HG02571 (cell line): ENCODE results near the gene AP1AR.
"Not testable (repeated sequence)": the region's sequence is repeated elsewhere in the genome, so short reads cannot be mapped to it uniquely, and the experiment has no call there.

ENCODE experiments used
- ATAC-seq: cut with Tn5 transposase; IDR thresholded peaks from one replicate; pipeline ENCODE4 v1.9.1; 2021; ENCODE audit warnings: mild to moderate bottlenecking, moderate library complexity; ENCODE audit not compliant: unreplicated experiment

Gene AP1AR, protein sequence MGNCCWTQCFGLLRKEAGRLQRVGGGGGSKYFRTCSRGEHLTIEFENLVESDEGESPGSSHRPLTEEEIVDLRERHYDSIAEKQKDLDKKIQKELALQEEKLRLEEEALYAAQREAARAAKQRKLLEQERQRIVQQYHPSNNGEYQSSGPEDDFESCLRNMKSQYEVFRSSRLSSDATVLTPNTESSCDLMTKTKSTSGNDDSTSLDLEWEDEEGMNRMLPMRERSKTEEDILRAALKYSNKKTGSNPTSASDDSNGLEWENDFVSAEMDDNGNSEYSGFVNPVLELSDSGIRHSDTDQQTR

GRCh38 chr4:112231779-112232713 is at the start of gene AP1AR:
TSS of gene AP1AR (plus strand) at chr4:112231787. CDS start at chr4:112232092, 305 bp downstream.
- ATAC-seq, result peak; percentile 70

DNA sequence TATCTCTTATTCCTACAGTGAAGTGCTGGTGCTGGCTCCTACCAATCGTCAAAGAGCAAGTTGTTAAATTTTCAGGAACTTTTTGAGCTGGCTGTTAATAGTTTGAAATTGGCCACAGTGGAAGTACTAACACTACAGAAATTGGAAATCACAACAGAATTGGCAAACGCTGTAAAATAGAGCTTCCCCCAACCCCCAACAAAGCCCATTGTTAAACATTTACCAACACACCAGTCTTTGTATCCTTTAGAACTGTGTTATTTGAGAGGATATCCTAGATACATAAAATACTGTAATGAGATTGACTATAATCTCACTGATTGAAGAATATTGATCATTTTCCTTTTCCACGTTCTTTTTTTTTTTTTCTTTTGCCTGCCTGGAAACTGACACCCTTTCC is 49.0 kb upstream of the AP1AR start:
- ATAC-seq, result no peak

DNA sequence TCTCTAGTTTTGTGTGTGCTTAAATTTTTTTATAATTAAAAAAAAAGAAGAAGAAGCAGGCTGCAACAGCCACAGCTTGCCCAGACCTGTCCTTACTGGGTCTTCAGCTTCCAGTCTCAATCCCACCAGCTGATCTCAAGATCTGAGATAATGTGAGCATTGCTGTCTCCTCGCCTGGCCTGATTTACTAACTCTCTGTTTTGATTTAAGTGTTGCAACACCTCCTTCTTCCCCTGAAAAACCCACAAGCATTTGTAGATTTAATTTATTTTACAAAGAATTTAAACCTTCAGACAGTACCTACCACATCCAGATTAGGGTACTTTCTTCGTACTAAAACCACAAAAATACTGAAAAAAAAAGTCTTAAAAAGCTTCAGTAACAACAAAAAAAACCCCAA is 48.3 kb upstream of the AP1AR start:
- ATAC-seq, result no peak

DNA sequence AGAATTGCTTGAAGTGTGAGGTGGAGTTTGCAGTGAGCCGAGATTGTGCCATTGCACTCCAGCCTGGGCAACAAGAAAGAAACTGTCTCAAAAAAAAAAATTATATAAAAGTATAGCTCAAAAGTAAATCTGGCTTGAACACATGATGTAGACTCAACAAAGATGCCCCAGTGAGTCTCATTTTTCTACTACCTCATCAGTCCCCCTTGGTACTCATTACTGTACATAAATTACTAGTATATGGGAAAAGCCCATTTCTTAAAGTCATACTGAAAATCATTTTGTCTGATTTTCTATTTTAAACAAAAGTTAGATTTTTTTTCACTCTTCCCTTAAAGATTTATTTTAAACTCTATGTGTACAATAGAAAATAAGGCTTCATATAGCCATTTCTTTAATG is 47.1 kb upstream of the AP1AR start:
- no peak for ATAC-seq

GRCh38 chr4:112185334-112185733 is 46.3 kb upstream of the AP1AR start:
- ATAC-seq, result peak; percentile 66

GRCh38 chr4:112185740-112186670 is 45.6 kb upstream of the AP1AR start:
- ATAC-seq, result no peak

DNA sequence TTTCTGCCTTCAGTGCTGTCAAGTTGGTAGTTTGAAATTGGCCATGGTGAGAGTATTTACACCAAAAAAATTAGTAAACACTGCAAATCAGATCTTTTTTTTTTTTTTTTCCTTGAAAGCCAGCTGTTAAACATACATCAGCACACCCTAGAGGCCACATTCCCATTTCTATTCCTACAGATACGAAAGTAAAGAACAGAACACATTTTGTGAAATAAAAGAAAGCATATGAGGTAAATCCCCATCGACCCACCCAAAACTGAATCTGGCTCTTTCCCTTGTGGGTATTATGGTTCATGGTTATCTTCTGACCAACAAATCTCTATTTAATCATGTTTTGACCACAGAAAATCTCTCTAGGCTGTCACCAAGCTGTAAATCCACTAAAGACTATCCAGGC is 41.8 kb upstream of the AP1AR start:
- no peak for ATAC-seq

DNA sequence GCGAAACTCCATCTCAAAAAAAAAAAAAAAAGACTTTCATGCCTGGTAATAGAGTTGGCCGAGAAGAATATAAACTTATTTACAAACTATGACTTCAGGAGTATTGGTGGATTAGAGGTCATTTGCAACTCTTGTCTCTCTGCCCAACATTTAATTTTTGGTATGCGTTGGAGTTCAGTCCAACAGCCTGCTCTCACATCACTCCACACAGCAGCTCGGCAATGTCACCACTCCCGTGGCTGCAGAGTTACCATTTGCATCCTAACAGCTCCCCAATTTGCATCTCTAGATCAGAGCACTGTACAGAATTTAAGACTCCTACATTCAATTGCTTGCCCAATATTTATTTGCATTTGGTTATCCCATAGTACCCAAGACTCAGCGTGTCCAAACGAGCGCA is 40.9 kb upstream of the AP1AR start:
- ATAC-seq, result no peak

GRCh38 chr4:112196461-112196860 is 35.1 kb upstream of the AP1AR start:
- ATAC-seq, result no peak

GRCh38 chr4:112199041-112199440 is 32.5 kb upstream of the AP1AR start:
- ATAC-seq, result peak; percentile 9

DNA sequence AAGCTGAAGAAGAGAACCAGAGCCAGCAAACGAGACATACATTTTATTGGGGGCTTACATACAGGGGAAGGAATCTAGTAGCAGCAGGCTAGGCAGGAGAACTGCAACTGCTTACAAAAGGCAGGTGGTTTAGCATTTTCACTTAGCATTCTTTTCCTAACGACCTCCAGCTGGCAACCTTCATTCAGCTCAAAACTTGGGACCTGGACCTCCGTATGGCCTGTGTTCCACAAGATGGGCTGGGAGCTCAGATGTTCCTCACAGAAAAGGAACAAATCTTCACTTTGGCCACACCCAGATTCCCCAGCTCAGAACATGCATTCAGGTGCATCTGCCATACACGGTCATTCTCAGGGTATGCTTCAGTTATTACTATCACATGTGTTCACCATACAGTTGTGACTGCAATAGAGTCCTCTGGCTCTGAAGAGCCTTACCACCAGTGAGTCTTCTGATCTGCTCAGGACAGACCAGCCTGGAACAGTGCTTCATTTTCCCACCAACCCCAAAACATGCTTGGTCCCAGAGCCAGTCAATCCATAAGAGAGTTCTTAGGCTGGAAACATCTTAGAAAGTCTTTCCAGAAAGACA is 29.6 kb upstream of the AP1AR start:
- ATAC-seq, result no peak

GRCh38 chr4:112203593-112203992 is 28.0 kb upstream of the AP1AR start:
- no peak for ATAC-seq

GRCh38 chr4:112206431-112206830 is 25.2 kb upstream of the AP1AR start:
- ATAC-seq, result no peak

GRCh38 chr4:112208137-112209095 is 23.2 kb upstream of the AP1AR start:
- not testable (repeated sequence) for ATAC-seq

GRCh38 chr4:112210777-112211176 is 20.8 kb upstream of the AP1AR start:
- ATAC-seq, result no peak

GRCh38 chr4:112213091-112213490 is 18.5 kb upstream of the AP1AR start:
- ATAC-seq, result no peak

DNA sequence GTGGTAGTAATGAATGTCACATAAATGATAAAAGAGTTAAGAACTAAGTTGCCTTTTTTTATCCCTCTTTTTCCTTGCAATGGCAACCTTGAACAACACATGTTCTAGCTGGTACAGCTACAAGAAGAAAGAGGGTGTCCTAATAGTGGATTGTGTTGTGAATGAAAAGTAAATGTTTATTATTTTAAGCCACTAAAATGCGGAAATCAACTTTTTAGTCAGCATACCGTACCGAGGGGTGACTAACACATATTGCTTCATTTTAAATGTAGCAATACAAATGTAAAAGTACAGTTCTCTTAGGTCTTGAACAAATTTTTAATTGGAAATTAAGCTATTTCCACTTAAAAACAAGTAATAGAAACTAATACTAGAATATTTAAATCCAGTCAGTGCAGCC is 17.7 kb upstream of the AP1AR start:
- no peak for ATAC-seq

DNA sequence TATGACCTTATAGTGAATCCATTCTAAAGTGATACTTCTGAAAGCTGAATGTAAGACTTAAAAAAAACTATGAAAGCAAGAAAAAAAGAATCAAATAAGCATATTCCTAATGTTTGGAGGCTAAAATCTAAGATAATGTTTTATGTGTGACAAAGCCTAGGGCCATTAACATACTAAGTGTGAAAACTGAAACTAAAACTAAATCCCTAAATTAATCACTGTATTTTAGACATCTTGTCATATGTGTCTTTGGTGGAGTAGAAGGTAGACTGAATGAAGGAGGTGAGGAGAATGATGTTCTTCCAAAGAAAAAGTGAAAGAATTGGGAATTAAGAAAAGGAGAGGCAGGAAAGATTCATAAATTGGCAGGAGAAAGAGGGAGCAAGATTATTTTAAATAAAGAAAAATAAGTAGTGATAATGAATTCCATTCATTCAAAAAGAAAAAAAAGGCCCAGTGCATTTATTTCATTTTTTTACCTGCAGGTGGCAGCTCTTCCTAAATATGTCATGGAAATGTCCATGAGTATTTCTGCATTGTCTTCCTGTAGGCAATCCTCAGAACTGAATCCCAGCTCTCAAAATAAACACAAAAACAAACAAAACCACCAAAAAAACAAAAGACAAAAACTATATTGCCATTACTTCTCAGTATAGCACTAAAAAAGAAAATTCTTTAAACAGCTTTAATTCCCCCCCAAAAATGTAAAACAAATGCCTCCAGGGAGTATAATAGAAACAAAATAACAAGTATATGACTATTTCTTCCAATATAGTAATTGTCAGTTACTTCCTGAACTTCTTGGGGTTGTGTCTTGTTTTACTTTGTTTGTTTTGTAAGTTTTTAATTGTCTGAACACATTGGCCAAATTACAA is 17.0 kb upstream of the AP1AR start:
- ATAC-seq, result no peak
